ENCODE data around the gene ADRB2. TPM values are rescaled to one million over a fixed set of nuclear protein-coding genes. Genes with fewer than 3 reads are reported as not detected.
"Not testable (repeated sequence)": the region's sequence is repeated elsewhere in the genome, so short reads cannot be mapped to it uniquely, and the experiment has no call there.

Gene ADRB2
- total RNA-seq, 1 donor: 1.7 TPM

DNA sequence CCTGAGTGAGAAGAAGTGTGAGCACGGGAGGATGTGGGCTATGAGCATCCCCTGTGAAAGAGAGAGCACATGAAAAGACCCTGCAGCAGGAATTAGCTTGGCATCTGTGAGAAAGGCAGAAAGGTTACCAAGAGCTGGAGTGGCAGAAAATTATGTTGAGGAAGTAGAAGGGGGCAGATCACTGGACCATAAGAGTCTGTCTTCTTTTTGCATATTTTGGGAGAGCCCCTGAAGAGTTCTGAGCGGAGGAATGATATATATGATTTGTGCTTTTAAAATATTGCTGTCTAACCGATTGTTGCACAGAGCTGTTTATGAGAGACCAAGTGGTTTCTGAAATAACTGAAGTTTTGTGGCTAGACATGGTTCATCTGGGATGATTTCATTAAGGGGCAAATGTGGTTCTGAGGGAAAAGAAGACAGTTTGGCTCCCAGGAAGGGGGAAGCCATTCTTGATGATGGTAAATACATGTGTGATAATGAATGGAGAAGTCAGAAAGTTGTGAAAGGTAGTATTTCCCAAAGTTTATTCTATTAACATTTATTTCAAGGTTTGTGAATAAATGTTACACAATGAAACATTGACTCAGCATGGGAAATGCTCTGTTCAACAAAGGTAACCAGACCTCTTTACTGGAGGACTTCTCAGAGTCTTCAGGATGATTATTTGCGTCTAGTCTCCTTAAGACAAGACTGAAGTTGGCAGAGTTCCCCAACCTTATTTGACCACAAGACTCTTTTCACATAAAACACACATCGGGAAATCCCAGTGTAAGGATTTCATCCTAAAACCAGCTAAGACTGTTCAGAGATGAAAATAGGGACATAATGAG lies 31.5 kb upstream of the ADRB2 start:
- no peak overlapping the region for H3K4me3 ChIP-seq (ENCODE audit: low read depth, low read length)
- TF ChIP-seq, protein P1, sequence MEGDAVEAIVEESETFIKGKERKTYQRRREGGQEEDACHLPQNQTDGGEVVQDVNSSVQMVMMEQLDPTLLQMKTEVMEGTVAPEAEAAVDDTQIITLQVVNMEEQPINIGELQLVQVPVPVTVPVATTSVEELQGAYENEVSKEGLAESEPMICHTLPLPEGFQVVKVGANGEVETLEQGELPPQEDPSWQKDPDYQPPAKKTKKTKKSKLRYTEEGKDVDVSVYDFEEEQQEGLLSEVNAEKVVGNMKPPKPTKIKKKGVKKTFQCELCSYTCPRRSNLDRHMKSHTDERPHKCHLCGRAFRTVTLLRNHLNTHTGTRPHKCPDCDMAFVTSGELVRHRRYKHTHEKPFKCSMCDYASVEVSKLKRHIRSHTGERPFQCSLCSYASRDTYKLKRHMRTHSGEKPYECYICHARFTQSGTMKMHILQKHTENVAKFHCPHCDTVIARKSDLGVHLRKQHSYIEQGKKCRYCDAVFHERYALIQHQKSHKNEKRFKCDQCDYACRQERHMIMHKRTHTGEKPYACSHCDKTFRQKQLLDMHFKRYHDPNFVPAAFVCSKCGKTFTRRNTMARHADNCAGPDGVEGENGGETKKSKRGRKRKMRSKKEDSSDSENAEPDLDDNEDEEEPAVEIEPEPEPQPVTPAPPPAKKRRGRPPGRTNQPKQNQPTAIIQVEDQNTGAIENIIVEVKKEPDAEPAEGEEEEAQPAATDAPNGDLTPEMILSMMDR (IDR thresholded peaks at IDR 0.05; ENCODE audit: insufficient read depth, low read depth, low read length): no peak
- peak; percentile 36 for DNase-seq (ENCODE audit: low read depth)

DNA sequence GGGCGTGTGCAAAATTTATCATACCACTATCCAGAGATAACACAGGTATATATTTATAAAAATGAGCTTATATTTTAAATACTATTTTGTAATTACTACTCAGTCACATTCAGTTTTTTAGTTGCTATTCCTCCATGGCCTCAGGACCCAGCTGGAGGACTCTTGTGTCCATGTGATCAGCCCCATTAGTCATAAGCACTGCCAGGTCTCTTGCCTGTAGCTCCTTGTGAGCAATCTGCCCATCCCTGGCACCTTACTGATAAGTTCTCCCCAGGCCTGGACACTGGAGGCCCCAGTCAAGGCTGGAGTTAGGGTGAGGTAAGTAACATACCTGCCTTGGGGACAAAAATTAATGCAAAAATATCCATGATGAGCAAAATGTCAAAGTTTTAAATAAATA lies 29.5 kb upstream of the ADRB2 start:
- DNase-seq (ENCODE audit: low read depth): no peak
- no peak overlapping the region for H3K4me3 ChIP-seq (ENCODE audit: low read depth, low read length)
- TF ChIP-seq, protein P1 (IDR thresholded peaks at IDR 0.05; ENCODE audit: insufficient read depth, low read depth, low read length): no peak

DNA sequence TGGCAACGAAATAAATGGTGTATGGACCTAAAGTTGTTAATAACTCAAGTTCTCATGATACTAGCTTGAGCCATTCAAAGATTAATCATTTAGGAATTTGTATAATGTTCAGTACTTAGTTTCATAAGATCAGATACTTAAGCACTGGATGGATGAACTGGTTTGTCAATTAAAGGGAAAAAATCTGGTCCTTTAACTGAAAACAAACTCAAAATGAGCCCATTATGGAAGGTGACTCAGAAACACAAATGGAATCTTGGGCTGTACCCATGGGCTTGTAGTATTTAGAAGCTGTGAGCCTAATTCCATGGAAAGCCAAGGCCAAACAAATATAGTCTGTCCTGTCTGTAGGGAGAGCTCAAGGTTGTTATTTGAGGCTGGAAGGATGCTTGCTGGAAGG lies 27.6 kb upstream of the ADRB2 start:
- H3K4me3 ChIP-seq (ENCODE audit: low read depth, low read length): no peak overlapping the region
- DNase-seq (ENCODE audit: low read depth): no peak
- TF ChIP-seq, protein P1 (IDR thresholded peaks at IDR 0.05; ENCODE audit: insufficient read depth, low read depth, low read length): no peak

DNA sequence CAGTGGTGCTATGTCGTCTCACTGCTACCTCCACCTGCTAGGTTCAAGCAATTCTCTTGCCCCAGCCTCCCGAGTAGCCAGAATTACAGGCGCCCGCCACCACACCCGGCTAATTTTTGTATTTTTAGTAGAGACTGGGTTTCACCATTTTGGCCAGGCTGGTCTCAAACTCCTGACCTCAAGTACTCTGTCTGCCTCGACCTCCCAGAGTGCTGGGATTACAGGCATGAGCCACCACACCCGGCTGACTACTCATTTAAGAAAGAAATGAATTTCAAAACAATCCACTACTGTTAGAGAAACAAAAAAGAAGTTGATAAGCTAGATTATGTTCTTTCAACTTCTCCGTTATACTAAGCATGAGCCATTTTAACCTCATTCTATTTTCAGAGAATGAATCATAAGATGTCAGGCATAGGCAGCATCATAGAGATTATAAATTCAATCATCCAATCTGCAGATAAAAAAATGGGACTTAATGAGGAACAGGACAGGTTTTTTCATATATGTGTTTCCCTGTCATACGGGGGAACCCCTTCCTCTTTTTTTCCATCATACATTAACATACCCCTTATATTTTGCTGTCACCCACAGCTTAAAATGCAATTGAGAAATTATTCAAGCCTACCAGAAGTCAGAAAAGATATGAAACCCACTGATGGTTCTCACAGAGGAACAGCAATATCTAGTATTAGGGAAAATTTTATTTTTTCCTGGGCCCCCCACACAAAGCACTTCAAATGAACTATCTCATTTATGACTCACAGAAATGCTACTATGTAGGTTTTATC lies 26.5 kb upstream of the ADRB2 start:
- H3K4me3 ChIP-seq (ENCODE audit: low read depth, low read length): no peak overlapping the region
- DNase-seq (ENCODE audit: low read depth): no peak
- TF ChIP-seq, protein P1 (IDR thresholded peaks at IDR 0.05; ENCODE audit: insufficient read depth, low read depth, low read length): no peak

DNA sequence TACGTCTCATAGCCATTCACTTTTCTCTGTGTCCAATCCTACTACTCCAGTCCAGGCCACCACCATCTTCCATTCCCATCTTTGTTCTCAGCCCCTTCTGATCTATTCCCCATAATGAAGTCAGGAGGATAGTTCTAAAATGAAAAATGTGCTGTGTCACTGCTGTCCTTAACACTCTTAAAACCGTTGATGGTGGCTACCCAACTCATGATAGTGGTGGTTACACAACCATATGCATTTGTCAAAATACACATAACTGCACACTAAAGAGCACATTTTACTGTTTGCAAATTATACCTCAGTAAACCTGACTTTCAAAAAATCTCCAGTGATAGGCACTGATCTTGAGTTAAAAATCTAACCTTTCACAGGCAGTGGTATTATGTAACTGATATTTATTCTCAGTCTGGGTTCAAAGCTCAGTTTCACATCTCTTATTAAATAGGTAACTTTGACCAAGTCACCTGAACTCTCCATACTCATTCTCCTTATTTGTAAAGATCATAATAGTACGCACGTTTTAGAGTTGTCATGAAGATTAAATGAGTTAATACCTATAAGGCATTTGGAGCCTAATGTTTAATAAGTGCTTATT lies 24.6 kb upstream of the ADRB2 start:
- TF ChIP-seq, protein P1 (IDR thresholded peaks at IDR 0.05; ENCODE audit: insufficient read depth, low read depth, low read length): no peak
- H3K4me3 ChIP-seq (ENCODE audit: low read depth, low read length): no peak overlapping the region
- no peak for DNase-seq (ENCODE audit: low read depth)

DNA sequence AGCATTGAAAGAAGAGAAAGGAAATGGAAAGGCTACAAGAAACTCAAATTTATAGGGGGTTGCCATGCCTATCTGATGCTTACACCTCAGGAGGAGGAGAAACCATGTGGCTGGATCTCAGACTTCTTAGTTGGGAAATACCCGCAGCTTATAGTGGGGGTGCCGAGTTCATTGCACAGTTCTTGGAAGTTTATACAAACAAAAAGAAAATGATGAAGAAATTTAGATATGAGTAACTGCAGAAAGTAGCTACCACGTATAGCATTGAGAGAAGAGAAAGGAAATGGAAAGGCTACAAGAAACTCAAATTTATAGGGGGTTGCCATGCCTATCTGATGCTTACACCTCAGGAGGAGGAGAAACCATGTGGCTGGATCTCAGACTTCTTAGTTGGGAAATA lies 23.0 kb upstream of the ADRB2 start:
- not testable (repeated sequence) for DNase-seq (ENCODE audit: low read depth); H3K4me3 ChIP-seq (ENCODE audit: low read depth, low read length)

DNA sequence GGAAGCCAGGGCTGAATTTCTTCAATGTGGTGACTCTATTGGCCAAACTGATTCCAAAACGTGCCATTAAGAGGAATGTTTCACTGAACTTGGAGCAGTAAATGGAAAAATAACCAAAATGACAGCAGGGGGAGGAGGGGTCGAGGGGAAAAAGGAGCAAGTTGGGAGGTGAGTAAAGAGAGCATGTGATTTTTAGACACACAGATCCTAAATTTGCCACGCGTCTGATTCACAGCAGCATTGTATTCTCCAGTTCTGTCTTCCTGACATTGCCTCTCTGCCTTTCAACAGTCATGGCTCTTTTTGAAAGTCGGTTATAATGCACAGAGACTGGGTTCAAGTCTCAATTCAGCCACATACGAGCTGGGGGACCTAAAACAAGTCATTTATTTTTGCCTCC lies 22.0 kb upstream of the ADRB2 start:
- DNase-seq (ENCODE audit: low read depth): no peak
- TF ChIP-seq, protein P1 (IDR thresholded peaks at IDR 0.05; ENCODE audit: insufficient read depth, low read depth, low read length): no peak
- no peak overlapping the region for H3K4me3 ChIP-seq (ENCODE audit: low read depth, low read length)

Data from fibroblast of villous mesenchyme (primary cell).